Hepatocyte (in vitro differentiated cells): ENCODE results near the gene OR2H2. TPM values are rescaled to one million over a fixed set of nuclear protein-coding genes. Genes with fewer than 3 reads are reported as not detected.

ENCODE experiments used
- DNase-seq: peaks from one replicate; pipeline ENCODE4 v3.0.0-alpha.2; 2016; ENCODE audit warnings: low spot score
- H2AFZ ChIP-seq: fragments of 200-600 bp; sonication (generic); 2 replicates; pipeline ENCODE4 v1.6.0; 2016; ENCODE audit warnings: antibody characterized with exemption, mild to moderate bottlenecking
- H3K27ac ChIP-seq: fragments of 200-600 bp; sonication (generic); 2 replicates; pipeline ENCODE4 v1.5.1; 2016; ENCODE audit warnings: mild to moderate bottlenecking
- H3K27me3 ChIP-seq: fragments of 200-600 bp; sonication (generic); 2 replicates; pipeline ENCODE4 v1.6.1; 2016
- H3K36me3 ChIP-seq: fragments of 200-600 bp; sonication (generic); replicated peaks from 2 replicates; pipeline ENCODE4 v1.5.1; 2016; ENCODE audit warnings: low read depth; ENCODE audit not compliant: insufficient read depth
- H3K4me1 ChIP-seq: fragments of 200-600 bp; sonication (generic); 2 replicates; pipeline ENCODE4 v1.5.1; 2016; ENCODE audit warnings: mild to moderate bottlenecking, moderate library complexity; ENCODE audit not compliant: insufficient read depth
- H3K4me2 ChIP-seq: fragments of 200-600 bp; sonication (generic); 2 replicates; pipeline ENCODE4 v1.6.0; 2016
- H3K4me3 ChIP-seq: fragments of 200-600 bp; sonication (generic); 2 replicates; pipeline ENCODE4 v1.5.1; 2016; ENCODE audit warnings: mild to moderate bottlenecking
- H3K79me2 ChIP-seq: fragments of 200-600 bp; sonication (generic); 2 replicates; pipeline ENCODE4 v1.6.0; 2017; ENCODE audit warnings: mild to moderate bottlenecking
- H3K9me2 ChIP-seq: fragments of 200-600 bp; sonication (generic); replicated peaks from 2 replicates; pipeline ENCODE4 v1.6.0; 2017; ENCODE audit warnings: mild to moderate bottlenecking; ENCODE audit not compliant: insufficient read depth
- H3K9me3 ChIP-seq: fragments of 200-600 bp; sonication (generic); 2 replicates; pipeline ENCODE4 v1.5.1; 2016; ENCODE audit warnings: low read depth, mild to moderate bottlenecking
- H4K20me1 ChIP-seq: fragments of 200-600 bp; sonication (generic); 2 replicates; pipeline ENCODE4 v1.6.0; 2016; ENCODE audit warnings: mild to moderate bottlenecking; ENCODE audit not compliant: insufficient read depth, poor library complexity, severe bottlenecking
- CTCF ChIP-seq: fragments of 200-600 bp; sonication (generic); IDR thresholded peaks from 2 replicates; pipeline ENCODE4 v1.5.1; 2016; ENCODE audit warnings: antibody characterized with exemption, mild to moderate bottlenecking; ENCODE audit not compliant: poor library complexity
- EZH2 ChIP-seq: fragments of 200-600 bp; sonication (generic); IDR thresholded peaks from 2 replicates; pipeline ENCODE4 v1.6.1; 2016; ENCODE audit warnings: antibody characterized with exemption, mild to moderate bottlenecking, borderline replicate concordance
- EZH2phosphoT487 ChIP-seq: fragments of 200-600 bp; sonication (generic); IDR thresholded peaks from one replicate; pipeline ENCODE4 v1.6.1; 2018; ENCODE audit warnings: antibody characterized with exemption, mild to moderate bottlenecking, low read depth, moderate library complexity; ENCODE audit not compliant: unreplicated experiment, severe bottlenecking
- WGBS: methylation state at CpG from one replicate; pipeline ENCODE4 v1.1.6; 2016; ENCODE audit warnings: low lambda C conversion rate; ENCODE audit errors: missing lambda C conversion rate; 5-methylcytosine and 5-hydroxymethylcytosine counted together
- polyA plus RNA-seq: library from polyadenylated mRNA; unstranded; fragments of >200 nt; fragmentation: Nextera tagmentation; extraction: Ambion mirVana; gene quantifications from 2 replicates; pipeline ENCODE4 v1.2.1, GENCODE V29; 2016
- total RNA-seq: library from RNA; depleted of rRNA; stranded (reverse); fragments of >200 nt; gene quantifications from 2 replicates; pipeline ENCODE4 v1.2.3, GENCODE V29; 2014

Gene OR2H2
- not detected in 2 replicates for total RNA-seq
- not detected in 2 replicates for polyA plus RNA-seq

- Histone ChIP-seq H3K4me3 (no peak within 1 kb of the TSS), H2AFZ (no peak within 1 kb of the TSS), H3K36me3 (no peaks in the 10 kb centered on the region), H3K27ac (no peak within 1 kb of the TSS), H3K9me2 (no peaks in the 10 kb centered on the region), H3K27me3 (no peaks in the 10 kb centered on the region), H3K4me1 (no peaks in the 10 kb centered on the region), H3K79me2 (no peaks in the 10 kb centered on the region), H3K9me3 (no peaks in the 10 kb centered on the region), H3K4me2 (no peak within 1 kb of the TSS), H4K20me1 (no peaks in the 10 kb centered on the region)
- DNase-seq: no peak
- no peak for TF ChIP-seq EZH2
- no peak for TF ChIP-seq CTCF
- TF ChIP-seq EZH2phosphoT487: no peak
Measured at GRCh38 chr6:29584821-29585220, at the start of gene OR2H2. Gene OR2H2 (plus strand): TSS chr6:29585121. CDS start chr6:29587945, 2,824 bp downstream.

GRCh38 chr6:29537714-29538403, 47.1 kb upstream of the OR2H2 start:
- H3K9me2 ChIP-seq: no peaks in the 10 kb centered on the region
- 70% methylated on average over 4 of the region's 4 CpGs for WGBS
- H4K20me1 ChIP-seq: no peaks in the 10 kb centered on the region
- H3K9me3 ChIP-seq: no peaks in the 10 kb centered on the region
- H3K4me2 ChIP-seq: no peak overlapping the region
- no peak for DNase-seq
- peaks cover 6% of the 10 kb centered on the region for H3K27me3 ChIP-seq
- no peak overlapping the region for H3K27ac ChIP-seq
- no peaks in the 10 kb centered on the region for H3K36me3 ChIP-seq
- TF ChIP-seq EZH2phosphoT487: no peak
- no peak for TF ChIP-seq CTCF
- no peak for TF ChIP-seq EZH2
- no peak overlapping the region for H3K4me3 ChIP-seq
- no peak overlapping the region for H2AFZ ChIP-seq
- H3K79me2 ChIP-seq: no peaks in the 10 kb centered on the region
- H3K4me1 ChIP-seq: no peaks in the 10 kb centered on the region

GRCh38 chr6:29547573-29547972, 37.3 kb upstream of the OR2H2 start:
- 60% methylated on average over 3 of the region's 3 CpGs for WGBS
- Histone ChIP-seq H2AFZ (no peak overlapping the region), H3K9me3 (no peaks in the 10 kb centered on the region), H3K4me2 (no peak overlapping the region), H3K9me2 (no peaks in the 10 kb centered on the region), H3K4me1 (no peaks in the 10 kb centered on the region), H3K27me3 (peaks cover 48% of the 10 kb centered on the region), H3K36me3 (no peaks in the 10 kb centered on the region), H3K27ac (no peak overlapping the region), H3K79me2 (no peaks in the 10 kb centered on the region), H4K20me1 (no peaks in the 10 kb centered on the region), H3K4me3 (no peak overlapping the region)
- TF ChIP-seq EZH2phosphoT487 (no peak), EZH2 (no peak), CTCF (no peak)
- no peak for DNase-seq
